Lower leg skin (tissue), 4 donors: ENCODE measurements around the gene OXSR1. TPM values are rescaled to one million over a fixed set of nuclear protein-coding genes. Genes with fewer than 3 reads are reported as not detected.

Experiments used
- DNase-seq, 2 donors: peaks; one replicate each; pipeline ENCODE4 v3.0.0-alpha.2; 2019; ENCODE audit warnings: low spot score in 2 of 2
- H3K4me3 ChIP-seq: fragments of 200-600 bp; sonication (generic); 2 replicates; pipeline ENCODE4 v1.5.1; 2017; ENCODE audit warnings: mild to moderate bottlenecking, low read depth; ENCODE audit not compliant: poor library complexity, severe bottlenecking
- POLR2A ChIP-seq, 2 donors: fragments of 450-650 bp; IDR thresholded peaks; one replicate each; pipeline ENCODE4 v1.6.1; 2016 to 2017; ENCODE audit warnings: antibody characterized with exemption in 2 of 2, mild to moderate bottlenecking in 1 of 2, moderate library complexity in 1 of 2
- WGBS, 2 donors: methylation state at CpG; one replicate each; pipeline ENCODE4 v1.1.5; 2018; 5-methylcytosine and 5-hydroxymethylcytosine counted together
- intact Hi-C: fragments of 100-400 bp; cut with DNase I; formaldehyde crosslinking; loops from one replicate; pipeline ENCODE4 v1.15.0; 2023; ENCODE audit warnings: low total_unique reads
- total RNA-seq, 4 donors: library from RNA; depleted of rRNA; stranded (reverse); fragments of >200 nt; gene quantifications; one replicate each; pipeline ENCODE4 v1.1.0, GENCODE V29; 2016
- TF ChIP-seq, protein P1 (sequence below), 3 donors: fragments of 450-650 bp; IDR thresholded peaks; one replicate each; pipeline ENCODE4 v1.5.1; 2016; ENCODE audit warnings: antibody characterized with exemption in 3 of 3, mild to moderate bottlenecking in 3 of 3, moderate library complexity in 2 of 3

OXSR1 gene
- total RNA-seq, 4 donors from 2014 or later = 23.4 to 36.1 (median 31.6) TPM

DNA sequence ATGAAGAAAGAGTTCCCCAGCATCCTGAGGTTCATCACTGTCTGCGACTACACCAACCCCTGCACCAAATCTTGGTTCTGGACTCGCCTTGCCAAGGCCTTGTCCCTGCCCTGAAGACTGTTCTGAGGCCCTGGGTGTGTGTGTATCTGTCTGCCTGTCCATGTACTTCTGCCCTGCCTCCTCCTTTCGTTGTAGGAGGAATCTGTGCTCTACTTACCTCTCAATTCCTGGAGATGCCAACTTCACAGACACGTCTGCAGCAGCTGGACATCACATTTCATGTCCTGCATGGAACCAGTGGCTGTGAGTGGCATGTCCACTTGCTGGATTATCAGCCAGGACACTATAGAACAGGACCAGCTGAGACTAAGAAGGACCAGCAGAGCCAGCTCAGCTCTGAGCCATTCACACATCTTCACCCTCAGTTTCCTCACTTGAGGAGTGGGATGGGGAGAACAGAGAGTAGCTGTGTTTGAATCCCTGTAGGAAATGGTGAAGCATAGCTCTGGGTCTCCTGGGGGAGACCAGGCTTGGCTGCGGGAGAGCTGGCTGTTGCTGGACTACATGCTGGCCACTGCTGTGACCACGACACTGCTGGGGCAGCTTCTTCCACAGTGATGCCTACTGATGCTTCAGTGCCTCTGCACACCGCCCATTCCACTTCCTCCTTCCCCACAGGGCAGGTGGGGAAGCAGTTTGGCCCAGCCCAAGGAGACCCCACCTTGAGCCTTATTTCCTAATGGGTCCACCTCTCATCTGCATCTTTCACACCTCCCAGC, 24.0 kb upstream of the OXSR1 start:
- peak in 1 of 2 donors; percentile 59 for DNase-seq
- TF ChIP-seq, protein P1, sequence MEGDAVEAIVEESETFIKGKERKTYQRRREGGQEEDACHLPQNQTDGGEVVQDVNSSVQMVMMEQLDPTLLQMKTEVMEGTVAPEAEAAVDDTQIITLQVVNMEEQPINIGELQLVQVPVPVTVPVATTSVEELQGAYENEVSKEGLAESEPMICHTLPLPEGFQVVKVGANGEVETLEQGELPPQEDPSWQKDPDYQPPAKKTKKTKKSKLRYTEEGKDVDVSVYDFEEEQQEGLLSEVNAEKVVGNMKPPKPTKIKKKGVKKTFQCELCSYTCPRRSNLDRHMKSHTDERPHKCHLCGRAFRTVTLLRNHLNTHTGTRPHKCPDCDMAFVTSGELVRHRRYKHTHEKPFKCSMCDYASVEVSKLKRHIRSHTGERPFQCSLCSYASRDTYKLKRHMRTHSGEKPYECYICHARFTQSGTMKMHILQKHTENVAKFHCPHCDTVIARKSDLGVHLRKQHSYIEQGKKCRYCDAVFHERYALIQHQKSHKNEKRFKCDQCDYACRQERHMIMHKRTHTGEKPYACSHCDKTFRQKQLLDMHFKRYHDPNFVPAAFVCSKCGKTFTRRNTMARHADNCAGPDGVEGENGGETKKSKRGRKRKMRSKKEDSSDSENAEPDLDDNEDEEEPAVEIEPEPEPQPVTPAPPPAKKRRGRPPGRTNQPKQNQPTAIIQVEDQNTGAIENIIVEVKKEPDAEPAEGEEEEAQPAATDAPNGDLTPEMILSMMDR (IDR thresholded peaks at IDR 0.05) = no peak
- TF ChIP-seq POLR2A (IDR thresholded peaks at IDR 0.05) = no peak
- no peak overlapping the region for H3K4me3 ChIP-seq
- 88 to 93% methylated on average over 7 of the region's 7 CpGs for WGBS, 2 donors
- intact Hi-C loops = no loop called here

DNA sequence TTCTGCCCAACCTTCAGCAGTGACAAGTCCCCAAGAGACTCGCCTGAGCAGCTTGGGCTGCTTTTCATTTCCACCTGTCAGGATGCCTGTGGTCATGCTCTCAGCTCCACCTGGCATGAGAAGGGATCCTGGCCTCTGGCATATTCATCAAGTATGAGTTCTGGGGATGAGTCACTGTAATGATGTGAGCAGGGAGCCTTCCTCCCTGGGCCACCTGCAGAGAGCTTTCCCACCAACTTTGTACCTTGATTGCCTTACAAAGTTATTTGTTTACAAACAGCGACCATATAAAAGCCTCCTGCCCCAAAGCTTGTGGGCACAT, 23.4 kb upstream of the OXSR1 start:
- 95 to 96% methylated on average over 2 of the region's 2 CpGs for WGBS, 2 donors

DNA sequence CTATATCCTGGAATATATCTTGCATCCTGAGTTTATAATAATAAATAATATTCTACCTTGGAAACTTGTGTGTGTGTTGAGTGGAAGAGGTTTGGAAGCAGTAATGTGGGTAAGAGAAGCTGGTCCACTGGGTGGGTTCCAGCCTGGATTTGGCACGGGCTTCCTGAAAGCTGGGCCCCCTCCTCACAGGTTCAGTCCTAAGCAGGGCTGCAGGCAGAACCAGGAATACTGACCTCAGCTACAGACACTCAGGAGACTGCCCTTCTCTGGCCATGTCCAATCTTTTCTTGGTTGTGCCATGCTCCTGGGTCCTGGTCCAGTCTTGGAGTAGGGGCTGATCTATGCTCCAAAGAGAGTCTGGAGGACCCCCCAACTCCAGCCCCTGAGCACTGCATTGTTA, 22.4 kb upstream of the OXSR1 start:
- DNase-seq = peak in 1 of 2 donors; percentile 64
- TF ChIP-seq, protein P1 (IDR thresholded peaks at IDR 0.05) = no peak
- no peak for TF ChIP-seq POLR2A (IDR thresholded peaks at IDR 0.05)
- intact Hi-C loops = no loop called here

More for the DNA sequence above, 23.4 kb upstream of the OXSR1 start:
- H3K4me3 ChIP-seq = no peak overlapping the region
- TF ChIP-seq POLR2A (IDR thresholded peaks at IDR 0.05) = no peak
- TF ChIP-seq, protein P1 (IDR thresholded peaks at IDR 0.05) = no peak
- DNase-seq = peak in 1 of 2 donors; percentile 61
- intact Hi-C loops = no loop called here

DNA sequence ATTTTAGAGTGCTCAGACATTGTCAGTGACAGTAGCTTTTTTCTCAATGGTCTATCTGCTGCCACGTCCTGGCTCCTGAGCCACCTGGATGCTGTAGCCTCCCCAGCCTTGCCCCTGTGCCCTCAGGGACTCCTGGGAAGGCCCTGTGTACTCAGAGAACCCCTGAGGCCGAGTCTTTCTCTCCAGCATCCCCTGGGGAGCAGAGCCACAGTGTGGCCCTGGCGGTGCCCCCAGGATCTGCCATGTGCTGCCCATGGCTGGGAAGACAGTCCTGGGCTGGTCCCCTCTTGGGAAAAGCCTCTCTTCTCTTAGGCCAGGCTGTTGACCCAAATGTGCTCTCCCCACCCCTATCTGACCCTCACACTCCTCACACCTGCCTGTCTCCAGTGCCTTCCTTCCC, 21.8 kb upstream of the OXSR1 start:
- DNase-seq = peak in 1 of 2 donors; percentile 20
- H3K4me3 ChIP-seq = no peak overlapping the region
- TF ChIP-seq POLR2A (IDR thresholded peaks at IDR 0.05) = no peak
- TF ChIP-seq, protein P1 (IDR thresholded peaks at IDR 0.05) = no peak
- intact Hi-C loops = no loop called here
- 76 to 85% methylated on average over 3 of the region's 3 CpGs for WGBS, 2 donors

More for the DNA sequence above, 22.4 kb upstream of the OXSR1 start:
- 86 to 100% methylated on average over 1 of the region's 1 CpG for WGBS, 2 donors
- no peak overlapping the region for H3K4me3 ChIP-seq

DNA sequence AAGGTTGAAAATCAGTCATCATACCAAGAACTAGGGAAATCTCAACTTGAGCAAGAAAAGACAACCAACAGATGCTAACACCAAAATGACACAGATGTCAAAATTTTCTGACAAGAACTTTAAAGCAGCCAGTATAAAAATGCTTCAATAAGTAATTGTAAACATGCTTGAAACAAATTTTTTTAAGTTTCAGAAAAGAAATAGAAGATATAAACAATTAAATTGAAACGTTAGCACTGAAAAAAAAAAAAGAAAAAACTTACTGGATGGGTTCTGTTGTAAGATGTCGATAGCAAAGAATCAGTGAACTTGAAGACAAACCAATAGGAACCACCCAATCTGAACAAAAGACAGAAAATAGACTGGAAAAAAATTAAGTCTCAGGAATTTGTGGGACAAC, 18.8 kb upstream of the OXSR1 start:
- TF ChIP-seq POLR2A (IDR thresholded peaks at IDR 0.05) = no peak
- TF ChIP-seq, protein P1 (IDR thresholded peaks at IDR 0.05) = no peak
- no peak for DNase-seq
- intact Hi-C loops = no loop called here
- 94 to 95% methylated on average over 2 of the region's 2 CpGs for whole genome bisulfite sequencing, 2 donors
- no peak overlapping the region for H3K4me3 ChIP-seq

DNA sequence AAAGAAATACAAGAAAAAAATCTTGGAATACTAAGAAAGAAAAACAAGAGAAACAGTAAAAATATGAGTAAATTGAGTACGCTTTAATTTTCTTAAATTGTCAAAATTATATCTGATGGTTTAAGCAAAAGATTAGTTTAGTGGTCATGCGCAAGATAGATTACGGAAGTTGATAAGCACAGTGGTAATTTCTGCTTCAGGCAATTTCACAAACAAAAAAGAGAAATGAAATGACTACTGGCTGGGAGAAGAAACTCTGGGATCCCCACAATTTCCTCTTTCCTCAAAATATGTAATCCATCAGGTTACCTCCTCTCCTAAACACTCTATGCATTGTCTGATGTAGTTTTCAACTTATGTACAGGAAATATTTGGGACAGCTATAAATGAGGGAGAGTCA, 17.9 kb upstream of the OXSR1 start:
- no peak overlapping the region for H3K4me3 ChIP-seq
- no peak for TF ChIP-seq POLR2A (IDR thresholded peaks at IDR 0.05)
- TF ChIP-seq, protein P1 (IDR thresholded peaks at IDR 0.05) = no peak
- 80 to 97% methylated on average over 3 of the region's 3 CpGs for WGBS, 2 donors
- DNase-seq = no peak
- intact Hi-C loops = no loop called here
